Raji (cell line): ENCODE measurements around the gene CENPN.

Experiments used
- POLR2A ChIP-seq: IDR thresholded peaks from 2 replicates; pipeline ENCODE4 v1.6.1; 2011; ENCODE audit warnings: low read depth, low read length, control low read depth; ENCODE audit not compliant: insufficient read depth

The CENPN gene

GRCh38 chr16:80984124-80984892 is 22.7 kb upstream of the CENPN start:
- TF ChIP-seq POLR2A: no peak

- TF ChIP-seq POLR2A: no peak
Measured at GRCh38 chr16:80985611-80986010, 21.4 kb upstream of the CENPN start.

GRCh38 chr16:80986557-80986956 is 20.5 kb upstream of the CENPN start:
- no peak for TF ChIP-seq POLR2A

GRCh38 chr16:80988756-80989155 is 18.3 kb upstream of the CENPN start:
- no peak for TF ChIP-seq POLR2A

GRCh38 chr16:80989801-80990200 is 17.2 kb upstream of the CENPN start:
- TF ChIP-seq POLR2A: no peak

GRCh38 chr16:80990577-80990976 is 16.4 kb upstream of the CENPN start:
- TF ChIP-seq POLR2A: no peak

GRCh38 chr16:80990978-80991377 is 16.0 kb upstream of the CENPN start:
- TF ChIP-seq POLR2A: no peak

GRCh38 chr16:80991792-80992430 is 15.1 kb upstream of the CENPN start:
- TF ChIP-seq POLR2A: no peak

GRCh38 chr16:80992676-80993293 is 14.2 kb upstream of the CENPN start:
- no peak for TF ChIP-seq POLR2A

GRCh38 chr16:80993307-80993706 is 13.7 kb upstream of the CENPN start:
- no peak for TF ChIP-seq POLR2A

- TF ChIP-seq POLR2A: no peak
Measured at GRCh38 chr16:80993834-80994233, 13.2 kb upstream of the CENPN start.

GRCh38 chr16:80994451-80994850 is 12.6 kb upstream of the CENPN start:
- no peak for TF ChIP-seq POLR2A

- no peak for TF ChIP-seq POLR2A
Measured at GRCh38 chr16:80996688-80997138, 10.3 kb upstream of the CENPN start.

- no peak for TF ChIP-seq POLR2A
Measured at GRCh38 chr16:80997139-80997798, 9.7 kb upstream of the CENPN start.

GRCh38 chr16:80997964-80998620 is 8.9 kb upstream of the CENPN start:
- TF ChIP-seq POLR2A: no peak
